GM23338 (cell line): ENCODE data around the gene UNC5A. TPM values are rescaled to one million over a fixed set of nuclear protein-coding genes. Genes with fewer than 3 reads are reported as not detected.

Experiments
- ATAC-seq: fragments of 200-7000 bp; cut with Tn5 transposase; 3 replicates; pipeline ENCODE4 v1.9.1; 2020
- DNase-seq: peaks from one replicate; pipeline ENCODE4 v3.0.0-alpha.2; 2015; ENCODE audit warnings: low spot score
- H2AFZ ChIP-seq: fragments of 200-600 bp; sonication (generic); 2 replicates; pipeline ENCODE4 v1.8.0; 2016; ENCODE audit warnings: antibody characterized with exemption, mild to moderate bottlenecking, moderate library complexity
- H3F3A ChIP-seq: fragments of 200-600 bp; sonication (generic); replicated peaks from 2 replicates; pipeline ENCODE4 v1.8.0; 2017; ENCODE audit warnings: antibody characterized with exemption, mixed run types, low read depth
- H3K27ac ChIP-seq: fragments of 200-600 bp; sonication (generic); 2 replicates; pipeline ENCODE4 v1.6.1; 2016; ENCODE audit warnings: low read depth
- H3K27me3 ChIP-seq: fragments of 200-600 bp; sonication (generic); 2 replicates; pipeline ENCODE4 v1.8.0; 2016; ENCODE audit warnings: mild to moderate bottlenecking, mixed run types, moderate library complexity; ENCODE audit not compliant: insufficient read depth
- H3K36me3 ChIP-seq: fragments of 200-600 bp; sonication (generic); 2 replicates; pipeline ENCODE4 v1.8.0; 2016; ENCODE audit warnings: mild to moderate bottlenecking; ENCODE audit not compliant: insufficient read depth
- H3K4me1 ChIP-seq: fragments of 200-600 bp; sonication (generic); 2 replicates; pipeline ENCODE4 v1.8.0; 2016; ENCODE audit warnings: mild to moderate bottlenecking, moderate library complexity; ENCODE audit not compliant: insufficient read depth
- H3K4me2 ChIP-seq: fragments of 200-600 bp; sonication (generic); 2 replicates; pipeline ENCODE4 v1.7.1; 2017; ENCODE audit warnings: mixed run types
- H3K4me3 ChIP-seq: fragments of 200-600 bp; sonication (generic); 2 replicates; pipeline ENCODE4 v1.6.1; 2016; ENCODE audit warnings: mixed run types
- H3K79me2 ChIP-seq: fragments of 200-600 bp; sonication (generic); replicated peaks from 2 replicates; pipeline ENCODE4 v1.8.0; 2017; ENCODE audit warnings: mild to moderate bottlenecking; ENCODE audit not compliant: insufficient read depth
- H3K9me2 ChIP-seq: fragments of 200-600 bp; sonication (generic); 2 replicates; pipeline ENCODE4 v1.8.0; 2017; ENCODE audit not compliant: insufficient read depth
- H4K20me1 ChIP-seq: fragments of 200-600 bp; sonication (generic); replicated peaks from 2 replicates; pipeline ENCODE4 v1.8.0; 2017; ENCODE audit warnings: mild to moderate bottlenecking; ENCODE audit not compliant: insufficient read depth
- H3K27ac Mint-ChIP-seq: 2 replicates; pipeline ENCODE4 v1.8.0; 2020; ENCODE audit warnings: inconsistent platforms, mild to moderate bottlenecking, moderate library complexity, mixed read lengths
- H3K27me3 Mint-ChIP-seq: 3 replicates; pipeline ENCODE4 v1.8.0; 2022; ENCODE audit warnings: low read depth, mild to moderate bottlenecking, moderate library complexity, mixed read lengths, inconsistent platforms; ENCODE audit not compliant: insufficient read depth, poor library complexity
- H3K36me3 Mint-ChIP-seq: 3 replicates; pipeline ENCODE4 v1.8.0; 2021; ENCODE audit warnings: low read depth, mild to moderate bottlenecking, inconsistent platforms, moderate library complexity, mixed read lengths
- H3K4me1 Mint-ChIP-seq: 3 replicates; pipeline ENCODE4 v1.8.0; 2020; ENCODE audit warnings: mild to moderate bottlenecking, inconsistent platforms, mixed read lengths
- H3K4me3 Mint-ChIP-seq: 3 replicates; pipeline ENCODE4 v1.8.0; 2021; ENCODE audit warnings: moderate library complexity, mild to moderate bottlenecking, inconsistent platforms, mixed read lengths
- H3K9me3 Mint-ChIP-seq: 3 replicates; pipeline ENCODE4 v1.8.0; 2020; ENCODE audit warnings: moderate library complexity, mild to moderate bottlenecking, inconsistent platforms, mixed read lengths
- EZH2 ChIP-seq: fragments of 200-600 bp; sonication (generic); IDR thresholded peaks from one replicate; pipeline ENCODE4 v1.8.0; 2017; ENCODE audit warnings: antibody characterized with exemption, mild to moderate bottlenecking, low read depth; ENCODE audit not compliant: unreplicated experiment
- JUNB ChIP-seq: IDR thresholded peaks from one replicate; pipeline ENCODE4 v1.6.1; 2016; ENCODE audit warnings: antibody characterized with exemption; ENCODE audit not compliant: unreplicated experiment
- NANOG ChIP-seq: IDR thresholded peaks from 2 replicates; pipeline ENCODE4 v1.6.1; 2016; ENCODE audit warnings: antibody characterized with exemption, borderline replicate concordance
- STAT1 ChIP-seq: IDR thresholded peaks from one replicate; pipeline ENCODE4 v1.6.1; 2016; ENCODE audit warnings: antibody characterized with exemption; ENCODE audit not compliant: unreplicated experiment
- polyA plus RNA-seq: library from polyadenylated mRNA; unstranded; fragments of >200 nt; fragmentation: Nextera tagmentation; extraction: Ambion mirVana; gene quantifications from 2 replicates; pipeline ENCODE4 v1.2.1, GENCODE V29; 2016
- total RNA-seq: library from RNA; depleted of rRNA; stranded (reverse); fragments of >200 nt; shearing (Covaris generic); gene quantifications from 2 replicates; pipeline ENCODE4 v1.2.3, GENCODE V29; 2014
- TF ChIP-seq, protein P1 (sequence below), 2 experiments: fragments of 200-600 bp in 1 of 2; sonication (generic) in 1 of 2; conservative IDR thresholded peaks; 2 replicates each; pipeline versions ENCODE4 v1.5.1 to v1.6.1; 2016 to 2017; ENCODE audit warnings: antibody characterized with exemption in 2 of 2, low read depth in 2 of 2, mild to moderate bottlenecking in 2 of 2, moderate library complexity in 1 of 2
- TF ChIP-seq, protein P2 (sequence below): fragments of 250-450 bp; sonication (Bioruptor Pico); IDR thresholded peaks from 2 replicates; pipeline ENCODE4 v1.5.0; 2020; ENCODE audit warnings: mild to moderate bottlenecking, moderate library complexity
- TF ChIP-seq, protein P3 (sequence below): IDR thresholded peaks from 2 replicates; pipeline ENCODE4 v1.6.1; 2016; ENCODE audit warnings: antibody characterized with exemption

The UNC5A gene
- total and polyA plus RNA-seq, 2 experiments from 2014 or later: 0.92 to 3.9 TPM

DNA sequence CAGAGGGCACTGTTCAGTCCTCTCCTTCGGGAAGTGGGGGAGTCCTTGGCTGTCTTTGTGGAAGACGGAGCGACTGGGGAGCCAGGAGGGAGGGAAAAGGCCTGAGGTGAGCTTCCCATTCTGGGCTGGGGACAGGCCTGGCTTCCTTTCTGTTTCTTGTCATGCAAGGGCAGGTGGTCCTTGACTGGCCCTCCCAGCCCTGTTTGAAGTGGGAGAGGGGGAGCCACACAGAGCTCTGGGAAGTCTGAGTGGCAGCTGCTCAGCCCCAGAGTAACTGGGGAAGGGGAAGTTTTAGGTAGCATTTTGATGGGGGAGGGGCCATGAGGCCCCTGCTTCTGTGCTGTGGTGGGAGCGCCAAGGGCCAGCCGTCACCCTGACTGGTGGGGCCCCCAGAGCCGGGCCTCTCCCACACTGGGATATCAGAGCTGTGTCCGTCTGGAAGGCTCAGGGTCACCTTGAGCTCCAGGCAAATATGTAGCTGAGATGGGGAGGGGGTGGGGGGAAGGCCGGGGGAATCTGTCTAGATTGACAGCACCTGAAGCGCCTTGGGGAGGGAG lies 6.5 kb downstream of the UNC5A start (continued):
- TF ChIP-seq, protein P1, sequence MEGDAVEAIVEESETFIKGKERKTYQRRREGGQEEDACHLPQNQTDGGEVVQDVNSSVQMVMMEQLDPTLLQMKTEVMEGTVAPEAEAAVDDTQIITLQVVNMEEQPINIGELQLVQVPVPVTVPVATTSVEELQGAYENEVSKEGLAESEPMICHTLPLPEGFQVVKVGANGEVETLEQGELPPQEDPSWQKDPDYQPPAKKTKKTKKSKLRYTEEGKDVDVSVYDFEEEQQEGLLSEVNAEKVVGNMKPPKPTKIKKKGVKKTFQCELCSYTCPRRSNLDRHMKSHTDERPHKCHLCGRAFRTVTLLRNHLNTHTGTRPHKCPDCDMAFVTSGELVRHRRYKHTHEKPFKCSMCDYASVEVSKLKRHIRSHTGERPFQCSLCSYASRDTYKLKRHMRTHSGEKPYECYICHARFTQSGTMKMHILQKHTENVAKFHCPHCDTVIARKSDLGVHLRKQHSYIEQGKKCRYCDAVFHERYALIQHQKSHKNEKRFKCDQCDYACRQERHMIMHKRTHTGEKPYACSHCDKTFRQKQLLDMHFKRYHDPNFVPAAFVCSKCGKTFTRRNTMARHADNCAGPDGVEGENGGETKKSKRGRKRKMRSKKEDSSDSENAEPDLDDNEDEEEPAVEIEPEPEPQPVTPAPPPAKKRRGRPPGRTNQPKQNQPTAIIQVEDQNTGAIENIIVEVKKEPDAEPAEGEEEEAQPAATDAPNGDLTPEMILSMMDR (conservative IDR thresholded peaks at IDR 0.05; ENCODE audit: low read depth in 2 of 2): no peak
- TF ChIP-seq, protein P2, sequence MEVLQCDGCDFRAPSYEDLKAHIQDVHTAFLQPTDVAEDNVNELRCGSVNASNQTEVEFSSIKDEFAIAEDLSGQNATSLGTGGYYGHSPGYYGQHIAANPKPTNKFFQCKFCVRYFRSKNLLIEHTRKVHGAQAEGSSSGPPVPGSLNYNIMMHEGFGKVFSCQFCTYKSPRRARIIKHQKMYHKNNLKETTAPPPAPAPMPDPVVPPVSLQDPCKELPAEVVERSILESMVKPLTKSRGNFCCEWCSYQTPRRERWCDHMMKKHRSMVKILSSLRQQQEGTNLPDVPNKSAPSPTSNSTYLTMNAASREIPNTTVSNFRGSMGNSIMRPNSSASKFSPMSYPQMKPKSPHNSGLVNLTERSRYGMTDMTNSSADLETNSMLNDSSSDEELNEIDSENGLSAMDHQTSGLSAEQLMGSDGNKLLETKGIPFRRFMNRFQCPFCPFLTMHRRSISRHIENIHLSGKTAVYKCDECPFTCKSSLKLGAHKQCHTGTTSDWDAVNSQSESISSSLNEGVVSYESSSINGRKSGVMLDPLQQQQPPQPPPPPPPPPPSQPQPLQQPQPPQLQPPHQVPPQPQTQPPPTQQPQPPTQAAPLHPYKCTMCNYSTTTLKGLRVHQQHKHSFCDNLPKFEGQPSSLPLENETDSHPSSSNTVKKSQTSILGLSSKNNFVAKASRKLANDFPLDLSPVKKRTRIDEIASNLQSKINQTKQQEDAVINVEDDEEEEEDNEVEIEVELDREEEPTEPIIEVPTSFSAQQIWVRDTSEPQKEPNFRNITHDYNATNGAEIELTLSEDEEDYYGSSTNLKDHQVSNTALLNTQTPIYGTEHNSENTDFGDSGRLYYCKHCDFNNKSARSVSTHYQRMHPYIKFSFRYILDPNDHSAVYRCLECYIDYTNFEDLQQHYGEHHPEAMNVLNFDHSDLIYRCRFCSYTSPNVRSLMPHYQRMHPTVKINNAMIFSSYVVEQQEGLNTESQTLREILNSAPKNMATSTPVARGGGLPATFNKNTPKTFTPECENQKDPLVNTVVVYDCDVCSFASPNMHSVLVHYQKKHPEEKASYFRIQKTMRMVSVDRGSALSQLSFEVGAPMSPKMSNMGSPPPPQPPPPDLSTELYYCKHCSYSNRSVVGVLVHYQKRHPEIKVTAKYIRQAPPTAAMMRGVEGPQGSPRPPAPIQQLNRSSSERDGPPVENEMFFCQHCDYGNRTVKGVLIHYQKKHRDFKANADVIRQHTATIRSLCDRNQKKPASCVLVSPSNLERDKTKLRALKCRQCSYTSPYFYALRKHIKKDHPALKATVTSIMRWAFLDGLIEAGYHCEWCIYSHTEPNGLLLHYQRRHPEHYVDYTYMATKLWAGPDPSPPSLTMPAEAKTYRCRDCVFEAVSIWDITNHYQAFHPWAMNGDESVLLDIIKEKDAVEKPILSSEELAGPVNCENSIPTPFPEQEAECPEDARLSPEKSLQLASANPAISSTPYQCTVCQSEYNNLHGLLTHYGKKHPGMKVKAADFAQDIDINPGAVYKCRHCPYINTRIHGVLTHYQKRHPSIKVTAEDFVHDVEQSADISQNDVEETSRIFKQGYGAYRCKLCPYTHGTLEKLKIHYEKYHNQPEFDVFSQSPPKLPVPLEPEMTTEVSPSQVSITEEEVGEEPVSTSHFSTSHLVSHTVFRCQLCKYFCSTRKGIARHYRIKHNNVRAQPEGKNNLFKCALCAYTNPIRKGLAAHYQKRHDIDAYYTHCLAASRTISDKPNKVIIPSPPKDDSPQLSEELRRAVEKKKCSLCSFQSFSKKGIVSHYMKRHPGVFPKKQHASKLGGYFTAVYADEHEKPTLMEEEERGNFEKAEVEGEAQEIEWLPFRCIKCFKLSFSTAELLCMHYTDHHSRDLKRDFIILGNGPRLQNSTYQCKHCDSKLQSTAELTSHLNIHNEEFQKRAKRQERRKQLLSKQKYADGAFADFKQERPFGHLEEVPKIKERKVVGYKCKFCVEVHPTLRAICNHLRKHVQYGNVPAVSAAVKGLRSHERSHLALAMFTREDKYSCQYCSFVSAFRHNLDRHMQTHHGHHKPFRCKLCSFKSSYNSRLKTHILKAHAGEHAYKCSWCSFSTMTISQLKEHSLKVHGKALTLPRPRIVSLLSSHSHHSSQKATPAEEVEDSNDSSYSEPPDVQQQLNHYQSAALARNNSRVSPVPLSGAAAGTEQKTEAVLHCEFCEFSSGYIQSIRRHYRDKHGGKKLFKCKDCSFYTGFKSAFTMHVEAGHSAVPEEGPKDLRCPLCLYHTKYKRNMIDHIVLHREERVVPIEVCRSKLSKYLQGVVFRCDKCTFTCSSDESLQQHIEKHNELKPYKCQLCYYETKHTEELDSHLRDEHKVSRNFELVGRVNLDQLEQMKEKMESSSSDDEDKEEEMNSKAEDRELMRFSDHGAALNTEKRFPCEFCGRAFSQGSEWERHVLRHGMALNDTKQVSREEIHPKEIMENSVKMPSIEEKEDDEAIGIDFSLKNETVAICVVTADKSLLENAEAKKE: no peak

DNA sequence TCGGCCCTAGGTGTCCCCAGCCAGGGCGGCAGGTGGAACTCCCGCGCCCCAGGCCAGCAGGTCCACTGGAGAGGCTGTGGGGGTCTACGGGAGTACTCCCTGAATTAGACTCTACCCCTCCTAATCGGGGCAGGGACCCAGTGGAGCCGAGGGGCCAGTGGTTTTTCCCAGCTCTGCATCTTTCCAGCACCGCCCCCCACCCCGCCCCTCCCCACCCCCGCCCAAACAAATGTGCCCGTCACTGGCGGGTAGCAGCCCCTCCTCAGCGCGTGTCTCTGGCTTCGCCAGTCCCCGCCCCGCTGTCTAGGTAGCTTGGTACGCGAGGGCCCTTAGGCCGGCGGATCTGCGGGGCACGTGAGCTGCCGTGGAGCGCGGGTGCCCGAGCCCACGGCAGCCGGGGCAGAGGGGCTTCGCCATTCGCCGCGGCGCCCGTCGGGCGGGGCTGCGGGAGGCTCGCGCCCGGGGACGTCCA lies 7.0 kb downstream of the UNC5A start:
- peak; percentile 39 for ATAC-seq
- DNase-seq: peak; percentile 72
- H3K27me3 ChIP-seq: peaks cover 10% of the 10 kb centered on the region
- H3K27me3 Mint-ChIP-seq: peaks cover 34% of the 10 kb centered on the region
- H3K36me3 ChIP-seq: no peaks in the 10 kb centered on the region
- no peak overlapping the region; the same call in 1 of the 2 replicates for H2AFZ ChIP-seq
- peak overlapping the region; percentile 88 for H3K4me2 ChIP-seq
- no peaks in the 10 kb centered on the region for H3K79me2 ChIP-seq
- H3F3A ChIP-seq: no peaks in the 10 kb centered on the region
- no peaks in the 10 kb centered on the region for H3K9me3 Mint-ChIP-seq
- H4K20me1 ChIP-seq: no peaks in the 10 kb centered on the region; the same call in 1 of the 2 replicates
- H3K36me3 Mint-ChIP-seq: no peaks in the 10 kb centered on the region
- peak overlapping the region; percentile 72 for H3K4me3 ChIP-seq
- H3K4me1 ChIP-seq: peaks cover 10% of the 10 kb centered on the region
- H3K4me1 Mint-ChIP-seq: peaks cover 51% of the 10 kb centered on the region
- no peak overlapping the region for H3K27ac ChIP-seq
- no peak overlapping the region for H3K27ac Mint-ChIP-seq
- H3K4me3 Mint-ChIP-seq: peak overlapping the region; percentile 65; the same call in 1 of the 3 replicates
- no peaks in the 10 kb centered on the region for H3K9me2 ChIP-seq
- TF ChIP-seq NANOG (no peak), STAT1 (no peak), JUNB (no peak), EZH2 (no peak)
- TF ChIP-seq, protein P1 (conservative IDR thresholded peaks at IDR 0.05; ENCODE audit: low read depth in 2 of 2): no peak
- TF ChIP-seq, protein P3, sequence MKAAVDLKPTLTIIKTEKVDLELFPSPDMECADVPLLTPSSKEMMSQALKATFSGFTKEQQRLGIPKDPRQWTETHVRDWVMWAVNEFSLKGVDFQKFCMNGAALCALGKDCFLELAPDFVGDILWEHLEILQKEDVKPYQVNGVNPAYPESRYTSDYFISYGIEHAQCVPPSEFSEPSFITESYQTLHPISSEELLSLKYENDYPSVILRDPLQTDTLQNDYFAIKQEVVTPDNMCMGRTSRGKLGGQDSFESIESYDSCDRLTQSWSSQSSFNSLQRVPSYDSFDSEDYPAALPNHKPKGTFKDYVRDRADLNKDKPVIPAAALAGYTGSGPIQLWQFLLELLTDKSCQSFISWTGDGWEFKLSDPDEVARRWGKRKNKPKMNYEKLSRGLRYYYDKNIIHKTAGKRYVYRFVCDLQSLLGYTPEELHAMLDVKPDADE: no peak
